ENCODE results near the gene ZDHHC8. TPM values are rescaled to one million over a fixed set of nuclear protein-coding genes. Genes with fewer than 3 reads are reported as not detected.

The ZDHHC8 gene
- total and polyA plus RNA-seq, 2 donors (not counting 1 experiment from before 2014, with no cell fraction given), result 94.4 to 96.9 TPM

GRCh38 chr22:20092477-20092854 is 39.1 kb upstream of the ZDHHC8 start:
- Mint-ChIP-seq H3K27me3 (no peaks in the 10 kb centered on the region), H3K9me3 (ENCODE audit: insufficient read depth) (no peaks in the 10 kb centered on the region), H3K4me3 (no peak overlapping the region), H3K27ac (no peak overlapping the region), H3K4me1 (no peaks in the 10 kb centered on the region)
- no peak for DNase-seq
- Histone ChIP-seq H3K9ac (ENCODE audit: low read length) (no peak overlapping the region), H4K20me1 (ENCODE audit: control insufficient read depth, insufficient read depth, low read length, poor library complexity, severe bottlenecking) (no peaks in the 10 kb centered on the region), H3K36me3 (replicated peaks in 1 of 2; ENCODE audit: control extremely low read depth in 1 of 2, control insufficient read depth in 1 of 2, extremely low read depth in 1 of 2, insufficient read depth in 2 of 2, low read length in 1 of 2) (peaks cover 2 to 70% of the 10 kb centered on the region in 2 experiments), H2AFZ (ENCODE audit: insufficient read depth, low read depth, low read length, poor library complexity, severe bottlenecking) (no peak overlapping the region), H3K27ac (ENCODE audit: low read length in 2 of 2) (no peak overlapping the region), H3K4me2 (replicated peaks; ENCODE audit: low read depth, low read length, poor library complexity, severe bottlenecking) (no peak overlapping the region), H3K79me2 (ENCODE audit: control insufficient read depth, insufficient read depth, low read length) (no peaks in the 10 kb centered on the region), H3K27me3 (replicated peaks in 1 of 4; ENCODE audit: control extremely low read depth in 1 of 4, control insufficient read depth in 3 of 4, insufficient read depth in 4 of 4, low read length in 3 of 4) (no peaks in the 10 kb centered on the region), H3K4me3 (ENCODE audit: control extremely low read depth in 1 of 5, extremely low read depth in 1 of 5, insufficient read depth in 1 of 5, low read depth in 2 of 5, low read length in 4 of 5) (no peak overlapping the region), H3K4me1 (ENCODE audit: control insufficient read depth in 2 of 2, insufficient read depth in 2 of 2, low read length in 2 of 2) (no peaks in the 10 kb centered on the region), H3K9me3 (ENCODE audit: control extremely low read depth in 1 of 3, control insufficient read depth in 2 of 3, insufficient read depth in 1 of 3, low read length in 2 of 3) (no peaks in the 10 kb centered on the region)
- no peak for ATAC-seq (ENCODE audit: low read depth)
- intact Hi-C loops (cut with micrococcal nuclease), result no loop called here
- TF ChIP-seq EZH2 (IDR thresholded peaks at IDR 0.05; ENCODE audit: borderline replicate concordance, insufficient read depth, low read depth, low read length, poor library complexity, severe bottlenecking) (no peak), CTCF (IDR thresholded peaks at IDR 0.05) (no peak)
- ChIA-PET POLR2A (no interaction called here), CTCF (no interaction called here)
- WGBS (ENCODE audit: insufficient coverage), result 98% methylated on average over 11 of the region's 11 CpGs

GRCh38 chr22:20093418-20094196 is 38.0 kb upstream of the ZDHHC8 start:
- no peaks in the 10 kb centered on the region for H3K27me3 Mint-ChIP-seq
- H3K9ac ChIP-seq (ENCODE audit: low read length), result no peak overlapping the region
- CTCF ChIA-PET, result no interaction called here
- no peak overlapping the region for H3K4me3 Mint-ChIP-seq
- intact Hi-C loops (cut with micrococcal nuclease), result no loop called here
- H3K4me2 ChIP-seq (replicated peaks; ENCODE audit: low read depth, low read length, poor library complexity, severe bottlenecking), result no peak overlapping the region
- TF ChIP-seq CTCF (IDR thresholded peaks at IDR 0.05) (no peak), EZH2 (IDR thresholded peaks at IDR 0.05; ENCODE audit: borderline replicate concordance, insufficient read depth, low read depth, low read length, poor library complexity, severe bottlenecking) (no peak)
- H3K27ac ChIP-seq (ENCODE audit: low read length in 2 of 2), result no peak overlapping the region
- ATAC-seq (ENCODE audit: low read depth) (no peak), DNase-seq (no peak)
- no peaks in the 10 kb centered on the region for H3K4me1 Mint-ChIP-seq
- 99% methylated on average over 11 of the region's 13 CpGs for WGBS (ENCODE audit: insufficient coverage)
- H3K4me1 ChIP-seq (ENCODE audit: control insufficient read depth in 2 of 2, insufficient read depth in 2 of 2, low read length in 2 of 2), result no peaks in the 10 kb centered on the region
- no peaks in the 10 kb centered on the region for H3K27me3 ChIP-seq (replicated peaks in 1 of 4; ENCODE audit: control extremely low read depth in 1 of 4, control insufficient read depth in 3 of 4, insufficient read depth in 4 of 4, low read length in 3 of 4)
- H2AFZ ChIP-seq (ENCODE audit: insufficient read depth, low read depth, low read length, poor library complexity, severe bottlenecking), result no peak overlapping the region
- peaks cover 3 to 64% of the 10 kb centered on the region in 2 experiments for H3K36me3 ChIP-seq (replicated peaks in 1 of 2; ENCODE audit: control extremely low read depth in 1 of 2, control insufficient read depth in 1 of 2, extremely low read depth in 1 of 2, insufficient read depth in 2 of 2, low read length in 1 of 2)
- H3K27ac Mint-ChIP-seq, result no peak overlapping the region
- no peaks in the 10 kb centered on the region for H3K9me3 Mint-ChIP-seq (ENCODE audit: insufficient read depth)
- POLR2A ChIA-PET, result no interaction called here
- H4K20me1 ChIP-seq (ENCODE audit: control insufficient read depth, insufficient read depth, low read length, poor library complexity, severe bottlenecking), result no peaks in the 10 kb centered on the region
- H3K79me2 ChIP-seq (ENCODE audit: control insufficient read depth, insufficient read depth, low read length), result no peaks in the 10 kb centered on the region
- H3K4me3 ChIP-seq (ENCODE audit: control extremely low read depth in 1 of 5, extremely low read depth in 1 of 5, insufficient read depth in 1 of 5, low read depth in 2 of 5, low read length in 4 of 5), result no peak overlapping the region
- H3K9me3 ChIP-seq (ENCODE audit: control extremely low read depth in 1 of 3, control insufficient read depth in 2 of 3, insufficient read depth in 1 of 3, low read length in 2 of 3), result no peaks in the 10 kb centered on the region

All from B cell (primary cell).